H1 (cell line): ENCODE measurements around the gene SMIM20. TPM values are rescaled to one million over a fixed set of nuclear protein-coding genes. Genes with fewer than 3 reads are reported as not detected.

Experiments
- JUND ChIP-seq: IDR thresholded peaks from 2 replicates; pipeline ENCODE4 v1.6.1; 2011; ENCODE audit warnings: mild to moderate bottlenecking, improper control_type of control experiment, low read length
- KDM1A ChIP-seq: fragments of 200-600, 300-600 bp; sonication (generic); IDR thresholded peaks from 2 replicates; pipeline ENCODE4 v1.7.1; 2016; ENCODE audit warnings: mild to moderate bottlenecking, low read length, borderline replicate concordance
- RAD21 ChIP-seq, 2 experiments: IDR thresholded peaks in 1 of 2; conservative IDR thresholded peaks in 1 of 2; 2 replicates each; pipeline ENCODE4 v1.6.1; 2011; ENCODE audit warnings: low read depth in 2 of 2, low read length in 2 of 2, improper control_type of control experiment in 1 of 2, inconsistent platforms in 1 of 2, mild to moderate bottlenecking in 1 of 2, moderate library complexity in 1 of 2
- SUZ12 ChIP-seq: fragments of 200-600 bp; sonication (generic); IDR thresholded peaks from 2 replicates; pipeline ENCODE4 v1.6.1; 2012; ENCODE audit warnings: mild to moderate bottlenecking, inconsistent platforms, low read length, moderate library complexity, mixed read lengths
- USF2 ChIP-seq: IDR thresholded peaks from 2 replicates; pipeline ENCODE4 v1.6.1; 2011; ENCODE audit warnings: low read length, improper control_type of control experiment
- polyA plus RNA-seq, 7 experiments: library from polyadenylated mRNA; depleted of rRNA in 3 of 7; stranded (reverse) in 5 of 7; unstranded in 2 of 7; fragments of >200 nt in 5 of 7; fragments of 200-250 nt in 2 of 7; gene quantifications; 1 replicate in 5 of 7; 2 replicates in 1 of 7; 4 replicates in 1 of 7; pipeline versions ENCODE4 v1.2.1 to v1.2.3, GENCODE V29; 2011 to 2013; ENCODE audit warnings: missing spikeins in 2 of 7, mixed read lengths in 2 of 7
- total RNA-seq: library from RNA; stranded (reverse); fragmentation: NEBNext Ultra II Directional; extraction: Animal tissue kit (Norgen Biotek cat#: 25700); gene quantifications from 2 replicates; pipeline ENCODE4 v1.2.1, GENCODE V29; 2021

Gene SMIM20
- total and polyA plus RNA-seq, 2 of the 8 experiments (the other 6 are each of a cell fraction or from before 2014, with no cell fraction given) = 21.9 to 36.9 TPM

GRCh38 chr4:25896776-25897539, 17.1 kb upstream of the SMIM20 start (continued):
- TF ChIP-seq KDM1A = no peak
- TF ChIP-seq JUND = no peak
- TF ChIP-seq USF2 = no peak
- no peak for TF ChIP-seq SUZ12
- no peak for TF ChIP-seq RAD21 (IDR thresholded peaks at IDR 0.05 in 1 of 2, conservative IDR thresholded peaks at IDR 0.05 in 1 of 2; ENCODE audit: low read depth in 2 of 2, low read length in 2 of 2)
